K562 (cell line): ENCODE results near the gene TRIM65. TPM values are rescaled to one million over a fixed set of nuclear protein-coding genes. Genes with fewer than 3 reads are reported as not detected.

Source experiments
- DMBX1 ChIP-seq: fragments of 250-450 bp; sonication (Bioruptor Pico); IDR thresholded peaks from 2 replicates; pipeline ENCODE4 v1.8.0; 2022; ENCODE audit warnings: inconsistent platforms, mild to moderate bottlenecking, moderate library complexity, borderline replicate concordance
- E2F3 ChIP-seq: fragments of 250-450 bp; sonication (Bioruptor Pico); IDR thresholded peaks from 2 replicates; pipeline ENCODE4 v1.4.0; 2020; ENCODE audit warnings: mild to moderate bottlenecking
- EHMT2 ChIP-seq: fragments of 450-650 bp; IDR thresholded peaks from 2 replicates; pipeline ENCODE4 v1.6.1; 2018; ENCODE audit warnings: antibody characterized with exemption
- NBN ChIP-seq: fragments of 450-650 bp; IDR thresholded peaks from 2 replicates; pipeline ENCODE4 v1.6.1; 2016; ENCODE audit warnings: low read depth, mild to moderate bottlenecking
- NR3C1 ChIP-seq: sonication (generic); formaldehyde crosslinking; IDR thresholded peaks from 2 replicates; pipeline ENCODE4 v1.8.1; 2022; ENCODE audit warnings: missing genetic modification reagents
- SIN3B ChIP-seq: fragments of 450-650 bp; IDR thresholded peaks from 2 replicates; pipeline ENCODE4 v1.6.1; 2017; ENCODE audit warnings: low read depth, mild to moderate bottlenecking, moderate library complexity
- ZBTB7A ChIP-seq: IDR thresholded peaks from 2 replicates; pipeline ENCODE4 v1.6.1; 2011; ENCODE audit warnings: low read depth, mild to moderate bottlenecking, low read length, moderate library complexity, borderline replicate concordance; ENCODE audit not compliant: control insufficient read depth
- ZFP36 ChIP-seq: fragments of 150-350 bp; IDR thresholded peaks from 2 replicates; pipeline ENCODE4 v1.6.1; 2018; ENCODE audit warnings: low read length, low read depth; ENCODE audit not compliant: partially characterized antibody
- ZNF280B ChIP-seq: fragments of 250-450 bp; sonication (Bioruptor Pico); IDR thresholded peaks from 2 replicates; pipeline ENCODE4 v1.5.1; 2021; ENCODE audit warnings: mild to moderate bottlenecking
- ZNF407 ChIP-seq: fragments of 450-650 bp; IDR thresholded peaks from 2 replicates; pipeline ENCODE4 v1.6.1; 2016; ENCODE audit warnings: low read depth
- ZNF518B ChIP-seq: fragments of 250-450 bp; sonication (Bioruptor Pico); IDR thresholded peaks from 2 replicates; pipeline ENCODE4 v1.5.0; 2021; ENCODE audit warnings: mild to moderate bottlenecking, moderate library complexity
- polyA plus RNA-seq, 8 experiments: library from polyadenylated mRNA; depleted of rRNA in 4 of 8; stranded (reverse) in 5 of 8; unstranded in 3 of 8; fragments of >200 nt; fragmentation: Nextera tagmentation in 2 of 8; fragmentation: Illumina TruSeq in 1 of 8; extraction: Ambion mirVana in 2 of 8; extraction: Trizol in 1 of 8; gene quantifications; 2 replicates each; pipeline versions ENCODE4 v1.2.1 to v1.2.3, GENCODE V29; 2011 to 2014; ENCODE audit warnings: inconsistent platforms in 1 of 8, missing spikeins in 1 of 8
- total RNA-seq, 7 experiments: library from RNA; depleted of rRNA in 6 of 7; stranded (reverse); fragments of >200 nt in 6 of 7; fragmentation: Illumina TruSeq in 2 of 7; extraction: Trizol in 2 of 7; gene quantifications; 2 replicates each; pipeline versions ENCODE4 v1.2.1 to v1.2.3, GENCODE V29; 2011 to 2021; ENCODE audit warnings: low replicate concordance in 1 of 7
- TF ChIP-seq, protein P1 (sequence below): fragments of 250-450 bp; sonication (Bioruptor Pico); IDR thresholded peaks from 2 replicates; pipeline ENCODE4 v1.4.0; 2020; ENCODE audit warnings: mild to moderate bottlenecking

Gene TRIM65
- total and polyA plus RNA-seq, 9 of the 15 experiments (the other 6 are each of a cell fraction or from before 2014, with no cell fraction given): 2.8 to 45.7 (median 22.9) TPM

GRCh38 chr17:75896415-75897159, at the start of gene TRIM65 (continued):
- TF ChIP-seq ZFP36: no peak
- no peak for TF ChIP-seq DMBX1 (CRISPR knock-in tag)
- no peak for TF ChIP-seq ZNF280B (CRISPR knock-in tag)
- TF ChIP-seq EHMT2: no peak
- TF ChIP-seq NBN: no peak
- TF ChIP-seq ZNF407: no peak
- no peak; the same call in 1 of the 2 replicates for TF ChIP-seq NR3C1 (CRISPR knock-in tag)
- TF ChIP-seq E2F3 (CRISPR knock-in tag): no peak
- TF ChIP-seq, protein P1, sequence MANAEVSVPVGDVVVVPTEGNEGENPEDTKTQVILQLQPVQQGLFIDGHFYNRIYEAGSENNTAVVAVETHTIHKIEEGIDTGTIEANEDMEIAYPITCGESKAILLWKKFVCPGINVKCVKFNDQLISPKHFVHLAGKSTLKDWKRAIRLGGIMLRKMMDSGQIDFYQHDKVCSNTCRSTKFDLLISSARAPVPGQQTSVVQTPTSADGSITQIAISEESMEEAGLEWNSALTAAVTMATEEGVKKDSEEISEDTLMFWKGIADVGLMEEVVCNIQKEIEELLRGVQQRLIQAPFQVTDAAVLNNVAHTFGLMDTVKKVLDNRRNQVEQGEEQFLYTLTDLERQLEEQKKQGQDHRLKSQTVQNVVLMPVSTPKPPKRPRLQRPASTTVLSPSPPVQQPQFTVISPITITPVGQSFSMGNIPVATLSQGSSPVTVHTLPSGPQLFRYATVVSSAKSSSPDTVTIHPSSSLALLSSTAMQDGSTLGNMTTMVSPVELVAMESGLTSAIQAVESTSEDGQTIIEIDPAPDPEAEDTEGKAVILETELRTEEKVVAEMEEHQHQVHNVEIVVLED (CRISPR knock-in tag): peak; percentile 58; the same call in 1 of the 2 replicates
- peak; percentile 81 for TF ChIP-seq SIN3B
- peak; percentile 80; the same call in 1 of the 2 replicates for TF ChIP-seq ZBTB7A
- no peak for TF ChIP-seq ZNF518B (CRISPR knock-in tag)
